ENCODE measurements around the gene MYO3B. TPM values are rescaled to one million over a fixed set of nuclear protein-coding genes. Genes with fewer than 3 reads are reported as not detected.

MYO3B gene
- total and polyA plus RNA-seq, 4 donors, result 0.50 to 0.61 (median 0.53) TPM

DNA sequence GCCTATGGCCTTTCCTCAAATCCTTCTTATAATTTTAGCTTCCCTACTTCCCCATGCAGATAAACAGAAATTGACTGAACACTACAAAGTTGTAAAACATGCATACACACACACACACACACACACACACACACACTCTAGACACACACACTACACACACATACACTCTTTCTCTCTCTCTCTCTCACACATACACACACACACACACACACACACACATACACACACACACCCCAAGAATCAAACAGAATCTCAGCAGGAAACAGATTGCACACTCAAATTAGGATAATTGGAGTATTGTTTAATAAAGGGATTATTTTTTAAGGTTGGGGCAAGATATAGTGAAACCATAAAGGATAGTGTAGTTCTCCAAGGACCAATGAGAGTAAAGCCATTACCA lies 385.0 kb downstream of the MYO3B start:
- DNase-seq (ENCODE audit: low read depth in 4 of 6, low spot score in 6 of 6), result no peak
- no peaks in the 10 kb centered on the region for H3K4me1 ChIP-seq (ENCODE audit: control insufficient read depth, insufficient read depth, low read length)
- no peak overlapping the region for H3K4me3 ChIP-seq (ENCODE audit: low read depth, low read length)
- H3K9me3 ChIP-seq (ENCODE audit: control insufficient read depth, insufficient read depth, low read length), result no peaks in the 10 kb centered on the region
- no peaks in the 10 kb centered on the region for H3K36me3 ChIP-seq (ENCODE audit: control insufficient read depth, insufficient read depth, low read length)
- H3K27me3 ChIP-seq (ENCODE audit: control insufficient read depth, insufficient read depth, low read length), result no peaks in the 10 kb centered on the region
- H3K27ac ChIP-seq (ENCODE audit: low read depth, low read length), result no peak overlapping the region

DNA sequence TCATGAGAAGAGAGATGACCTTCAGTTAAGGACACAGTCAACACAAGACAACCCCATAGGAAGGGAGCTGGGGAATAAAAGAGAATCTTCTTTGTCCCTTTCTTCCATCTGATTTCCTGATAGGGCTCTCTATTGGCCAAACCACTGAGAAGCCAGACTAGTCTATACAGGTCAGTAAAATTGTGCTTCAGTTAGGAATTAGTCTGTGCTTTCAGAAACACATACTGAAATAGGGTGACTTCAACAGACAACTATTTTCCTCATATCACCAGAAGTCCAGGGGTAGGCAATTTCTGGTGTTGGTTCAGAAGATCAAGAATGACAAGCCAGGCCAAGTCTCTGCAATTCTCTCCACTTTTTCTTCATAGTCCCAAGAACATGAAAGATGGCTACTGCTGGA lies 385.5 kb downstream of the MYO3B start:
- Histone ChIP-seq H3K27ac (ENCODE audit: low read depth, low read length) (no peak overlapping the region), H3K4me3 (ENCODE audit: low read depth, low read length) (no peak overlapping the region), H3K9me3 (ENCODE audit: control insufficient read depth, insufficient read depth, low read length) (no peaks in the 10 kb centered on the region), H3K4me1 (ENCODE audit: control insufficient read depth, insufficient read depth, low read length) (no peaks in the 10 kb centered on the region), H3K36me3 (ENCODE audit: control insufficient read depth, insufficient read depth, low read length) (no peaks in the 10 kb centered on the region), H3K27me3 (ENCODE audit: control insufficient read depth, insufficient read depth, low read length) (no peaks in the 10 kb centered on the region)
- no peak for DNase-seq (ENCODE audit: low read depth in 4 of 6, low spot score in 6 of 6)

DNA sequence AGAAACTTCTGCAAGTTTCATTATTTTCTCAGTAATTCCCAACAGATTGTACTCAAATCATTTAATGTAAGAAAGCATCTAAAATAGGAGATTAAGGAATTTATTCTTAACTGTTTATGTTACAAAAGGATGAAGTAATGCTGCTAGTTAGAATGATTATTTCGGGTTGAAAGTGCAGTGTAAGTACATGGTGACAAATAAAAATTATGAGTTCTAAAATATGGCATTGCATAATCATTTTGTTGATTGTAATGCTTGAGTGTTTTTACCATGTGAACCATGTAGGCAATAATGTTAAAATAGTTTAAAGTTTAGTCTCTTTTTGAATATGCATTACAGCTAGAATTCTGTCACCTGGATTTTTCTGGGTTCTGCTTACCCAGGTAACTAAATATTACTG lies 388.2 kb downstream of the MYO3B start:
- Histone ChIP-seq H3K27ac (ENCODE audit: low read depth, low read length) (no peak overlapping the region), H3K27me3 (ENCODE audit: control insufficient read depth, insufficient read depth, low read length) (no peaks in the 10 kb centered on the region), H3K36me3 (ENCODE audit: control insufficient read depth, insufficient read depth, low read length) (no peaks in the 10 kb centered on the region), H3K9me3 (ENCODE audit: control insufficient read depth, insufficient read depth, low read length) (no peaks in the 10 kb centered on the region), H3K4me3 (ENCODE audit: low read depth, low read length) (no peak overlapping the region), H3K4me1 (ENCODE audit: control insufficient read depth, insufficient read depth, low read length) (no peaks in the 10 kb centered on the region)
- WGBS (ENCODE audit: insufficient coverage), result 86% methylated on average over 1 of the region's 1 CpG
- DNase-seq (ENCODE audit: low read depth in 4 of 6, low spot score in 6 of 6), result no peak

DNA sequence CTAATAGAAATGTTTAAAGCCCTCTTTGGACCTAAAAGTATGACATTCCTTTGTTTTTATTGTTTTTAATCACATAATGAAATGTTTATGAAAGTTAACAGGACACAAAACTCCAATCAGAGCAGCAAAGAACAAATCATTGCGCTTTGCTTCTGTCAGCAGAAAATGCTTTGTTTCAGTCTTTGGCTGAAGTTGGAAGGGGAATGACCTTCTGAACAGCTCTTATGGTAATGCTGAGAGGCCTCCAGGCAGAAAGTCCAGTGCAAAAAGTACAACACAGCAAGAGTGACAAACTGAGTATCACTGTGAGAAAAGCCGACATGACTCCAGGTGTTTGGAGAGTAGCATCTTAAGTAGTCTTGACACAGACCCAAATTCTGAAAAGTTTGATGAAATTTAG lies 389.5 kb downstream of the MYO3B start:
- Histone ChIP-seq H3K9me3 (ENCODE audit: control insufficient read depth, insufficient read depth, low read length) (no peaks in the 10 kb centered on the region), H3K27me3 (ENCODE audit: control insufficient read depth, insufficient read depth, low read length) (no peaks in the 10 kb centered on the region), H3K36me3 (ENCODE audit: control insufficient read depth, insufficient read depth, low read length) (no peaks in the 10 kb centered on the region), H3K4me3 (ENCODE audit: low read depth, low read length) (no peak overlapping the region), H3K4me1 (ENCODE audit: control insufficient read depth, insufficient read depth, low read length) (no peaks in the 10 kb centered on the region), H3K27ac (ENCODE audit: low read depth, low read length) (no peak overlapping the region)
- DNase-seq (ENCODE audit: low read depth in 4 of 6, low spot score in 6 of 6), result no peak
- no CpG with 5 or more reads among the region's 2 CpGs for WGBS (ENCODE audit: insufficient coverage)

DNA sequence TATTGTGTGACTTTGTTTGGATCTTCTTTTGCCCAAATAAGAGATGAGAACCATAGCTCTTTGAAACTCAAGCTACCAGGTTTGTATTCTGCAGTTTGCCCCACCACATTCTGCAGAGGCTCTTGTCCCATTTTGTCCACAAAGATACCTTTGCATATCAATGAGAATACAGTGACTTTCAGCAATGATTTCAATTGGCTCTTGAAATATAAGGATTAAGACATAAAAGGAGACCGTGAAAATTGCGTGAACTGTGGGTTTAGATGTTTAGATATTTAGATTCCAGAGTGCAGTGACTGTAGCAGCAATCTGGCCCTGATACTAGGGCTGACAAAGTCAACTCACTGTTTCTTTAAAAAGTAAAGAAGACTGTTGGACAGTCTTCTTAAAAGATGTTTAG lies 390.6 kb downstream of the MYO3B start:
- DNase-seq (ENCODE audit: low read depth in 4 of 6, low spot score in 6 of 6), result no peak
- 71% methylated on average over 2 of the region's 2 CpGs for WGBS (ENCODE audit: insufficient coverage)
- H3K4me3 ChIP-seq (ENCODE audit: low read depth, low read length), result no peak overlapping the region
- H3K36me3 ChIP-seq (ENCODE audit: control insufficient read depth, insufficient read depth, low read length), result no peaks in the 10 kb centered on the region
- no peaks in the 10 kb centered on the region for H3K9me3 ChIP-seq (ENCODE audit: control insufficient read depth, insufficient read depth, low read length)
- no peaks in the 10 kb centered on the region for H3K4me1 ChIP-seq (ENCODE audit: control insufficient read depth, insufficient read depth, low read length)
- no peaks in the 10 kb centered on the region for H3K27me3 ChIP-seq (ENCODE audit: control insufficient read depth, insufficient read depth, low read length)
- H3K27ac ChIP-seq (ENCODE audit: low read depth, low read length), result no peak overlapping the region

DNA sequence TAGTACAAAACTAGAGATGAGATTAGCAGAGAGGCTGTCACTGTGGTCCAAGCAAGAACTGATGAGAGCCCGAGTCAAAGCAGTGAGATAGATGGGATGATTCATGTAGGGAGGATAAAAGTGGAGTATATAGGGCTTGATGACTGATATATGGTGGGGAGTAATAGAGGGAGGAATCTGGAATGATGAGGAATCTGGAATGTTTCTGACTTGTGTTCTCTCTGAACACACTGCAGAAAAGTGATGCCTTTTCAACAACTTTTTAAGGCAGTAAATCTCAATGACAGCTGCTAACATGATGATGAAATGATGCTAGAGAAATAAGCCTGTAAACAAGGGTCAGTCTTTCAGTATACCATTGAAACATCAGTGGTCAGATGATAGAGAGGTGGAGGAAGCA lies 393.7 kb downstream of the MYO3B start:
- Histone ChIP-seq H3K4me1 (ENCODE audit: control insufficient read depth, insufficient read depth, low read length) (no peaks in the 10 kb centered on the region), H3K27me3 (ENCODE audit: control insufficient read depth, insufficient read depth, low read length) (no peaks in the 10 kb centered on the region), H3K36me3 (ENCODE audit: control insufficient read depth, insufficient read depth, low read length) (no peaks in the 10 kb centered on the region), H3K27ac (ENCODE audit: low read depth, low read length) (no peak overlapping the region), H3K4me3 (ENCODE audit: low read depth, low read length) (no peak overlapping the region), H3K9me3 (ENCODE audit: control insufficient read depth, insufficient read depth, low read length) (no peaks in the 10 kb centered on the region)
- 94% methylated on average over 1 of the region's 1 CpG for WGBS (ENCODE audit: insufficient coverage)
- DNase-seq (ENCODE audit: low read depth in 4 of 6, low spot score in 6 of 6), result no peak

DNA sequence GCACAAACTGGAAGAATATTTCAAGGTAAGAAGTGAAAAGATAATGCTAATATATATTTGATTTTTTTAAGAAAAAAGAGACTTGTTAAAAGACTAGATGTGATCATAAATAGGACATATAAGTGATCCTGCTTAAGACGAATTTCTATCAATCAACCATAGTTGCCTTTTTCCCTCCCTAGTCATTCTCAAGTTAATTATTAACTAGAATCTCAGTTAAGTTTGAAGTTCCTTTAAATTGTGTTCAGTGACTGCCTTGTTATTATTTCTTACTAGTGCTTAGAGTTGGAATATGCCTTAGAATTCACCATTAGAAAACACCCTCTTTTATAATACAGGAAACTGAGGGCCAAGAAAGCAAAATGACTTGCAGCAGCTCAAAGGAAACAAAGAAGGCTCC lies 395.7 kb downstream of the MYO3B start:
- Histone ChIP-seq H3K27ac (ENCODE audit: low read depth, low read length) (no peak overlapping the region), H3K4me1 (ENCODE audit: control insufficient read depth, insufficient read depth, low read length) (no peaks in the 10 kb centered on the region), H3K36me3 (ENCODE audit: control insufficient read depth, insufficient read depth, low read length) (no peaks in the 10 kb centered on the region), H3K27me3 (ENCODE audit: control insufficient read depth, insufficient read depth, low read length) (no peaks in the 10 kb centered on the region), H3K4me3 (ENCODE audit: low read depth, low read length) (no peak overlapping the region), H3K9me3 (ENCODE audit: control insufficient read depth, insufficient read depth, low read length) (no peaks in the 10 kb centered on the region)
- no CpG with 5 or more reads among the region's 1 CpG for WGBS (ENCODE audit: insufficient coverage)
- DNase-seq (ENCODE audit: low read depth in 4 of 6, low spot score in 6 of 6), result no peak

DNA sequence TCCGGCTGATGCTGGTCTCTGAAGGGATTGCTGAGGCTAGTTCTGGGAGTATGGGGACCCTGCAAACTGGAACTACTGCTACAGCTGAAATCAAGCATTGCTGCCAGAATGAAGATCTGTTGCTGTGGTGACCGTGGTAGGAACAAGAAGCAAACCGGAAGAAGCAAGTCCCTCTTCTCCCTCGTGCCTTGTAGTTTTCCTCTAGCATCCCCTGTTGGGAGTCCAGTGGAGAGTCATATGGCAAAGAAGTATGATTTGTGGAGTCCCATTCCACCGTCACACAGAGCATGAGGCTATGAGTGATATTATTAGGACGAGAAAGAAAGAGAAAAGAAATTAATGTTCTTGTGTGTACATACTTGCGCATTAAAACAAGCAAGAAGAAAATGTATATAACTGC lies 398.3 kb downstream of the MYO3B start:
- no peaks in the 10 kb centered on the region for H3K27me3 ChIP-seq (ENCODE audit: control insufficient read depth, insufficient read depth, low read length)
- WGBS (ENCODE audit: insufficient coverage), result 86% methylated on average over 1 of the region's 7 CpGs
- no peak for DNase-seq (ENCODE audit: low read depth in 4 of 6, low spot score in 6 of 6)
- no peak overlapping the region for H3K27ac ChIP-seq (ENCODE audit: low read depth, low read length)
- no peaks in the 10 kb centered on the region for H3K9me3 ChIP-seq (ENCODE audit: control insufficient read depth, insufficient read depth, low read length)
- H3K36me3 ChIP-seq (ENCODE audit: control insufficient read depth, insufficient read depth, low read length), result no peaks in the 10 kb centered on the region
- no peak overlapping the region for H3K4me3 ChIP-seq (ENCODE audit: low read depth, low read length)
- H3K4me1 ChIP-seq (ENCODE audit: control insufficient read depth, insufficient read depth, low read length), result peaks cover 3% of the 10 kb centered on the region

DNA sequence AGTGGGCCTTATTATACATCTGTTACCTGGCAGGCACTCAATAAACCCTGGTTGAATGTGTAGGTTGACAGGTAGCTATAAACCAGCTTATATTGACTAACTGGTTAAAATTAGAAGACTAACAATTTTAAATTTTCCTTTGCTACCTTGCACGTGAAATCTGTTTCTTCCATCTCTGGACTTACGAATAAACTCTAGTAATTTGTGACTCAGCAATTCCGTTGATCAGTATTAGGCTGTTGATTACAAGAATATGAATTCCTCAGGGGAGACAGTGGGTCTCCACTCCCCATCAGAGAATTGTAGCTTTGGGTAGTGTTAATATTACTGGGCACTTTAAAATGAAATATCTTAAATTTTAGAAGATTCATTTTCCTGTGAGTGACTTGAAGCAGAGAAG lies 399.4 kb downstream of the MYO3B start:
- no peak for DNase-seq (ENCODE audit: low read depth in 4 of 6, low spot score in 6 of 6)
- Histone ChIP-seq H3K4me1 (ENCODE audit: control insufficient read depth, insufficient read depth, low read length) (peaks cover 6% of the 10 kb centered on the region), H3K4me3 (ENCODE audit: low read depth, low read length) (no peak overlapping the region), H3K27me3 (ENCODE audit: control insufficient read depth, insufficient read depth, low read length) (no peaks in the 10 kb centered on the region), H3K9me3 (ENCODE audit: control insufficient read depth, insufficient read depth, low read length) (no peaks in the 10 kb centered on the region), H3K27ac (ENCODE audit: low read depth, low read length) (no peak overlapping the region), H3K36me3 (ENCODE audit: control insufficient read depth, insufficient read depth, low read length) (no peaks in the 10 kb centered on the region)
- WGBS (ENCODE audit: insufficient coverage), result no CpG with 5 or more reads among the region's 3 CpGs

DNA sequence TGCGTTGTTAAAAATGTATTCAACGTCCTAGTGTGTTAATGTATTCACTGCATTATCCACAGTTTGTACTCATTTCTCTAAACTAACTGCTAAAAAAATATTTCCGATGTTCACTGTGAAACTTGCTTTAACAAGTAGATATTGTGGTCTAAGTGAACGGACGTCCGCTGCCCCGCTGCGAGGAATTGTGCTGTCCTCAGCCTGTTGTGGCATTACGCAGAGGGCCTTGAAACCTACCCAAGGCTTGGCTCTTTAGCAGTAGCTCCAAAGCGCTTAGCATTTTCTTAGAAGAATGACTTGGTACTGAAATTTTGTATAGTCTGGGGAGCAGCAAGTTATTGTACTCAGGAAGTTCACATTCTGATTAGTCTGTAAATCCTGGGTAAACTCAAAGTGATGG lies 400.7 kb downstream of the MYO3B start:
- 89% methylated on average over 7 of the region's 10 CpGs for WGBS (ENCODE audit: insufficient coverage)
- Histone ChIP-seq H3K4me1 (ENCODE audit: control insufficient read depth, insufficient read depth, low read length) (peaks cover 7% of the 10 kb centered on the region), H3K4me3 (ENCODE audit: low read depth, low read length) (no peak overlapping the region), H3K27me3 (ENCODE audit: control insufficient read depth, insufficient read depth, low read length) (no peaks in the 10 kb centered on the region), H3K9me3 (ENCODE audit: control insufficient read depth, insufficient read depth, low read length) (no peaks in the 10 kb centered on the region), H3K36me3 (ENCODE audit: control insufficient read depth, insufficient read depth, low read length) (no peaks in the 10 kb centered on the region), H3K27ac (ENCODE audit: low read depth, low read length) (no peak overlapping the region)
- peak in 1 of 6 donors; percentile 57 for DNase-seq (ENCODE audit: low read depth in 4 of 6, low spot score in 6 of 6)

DNA sequence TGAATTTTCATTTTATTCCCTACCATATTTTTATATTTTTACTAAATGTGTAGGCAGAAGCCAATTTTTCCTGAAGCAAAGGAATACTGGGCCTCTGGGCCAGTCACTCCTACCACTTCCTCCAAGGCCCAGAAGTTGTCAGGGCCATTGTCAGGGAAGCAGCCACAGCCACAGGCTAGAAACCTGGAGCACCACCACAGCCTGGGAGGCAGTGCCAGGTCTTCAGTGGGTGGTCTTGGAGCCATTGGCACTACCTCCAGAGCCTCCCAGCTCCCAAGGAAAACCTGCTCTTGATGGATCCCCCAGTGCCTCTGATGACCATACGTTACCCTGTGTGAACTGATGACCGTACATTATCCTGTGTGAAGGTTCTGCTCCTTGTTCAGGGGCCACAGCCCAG lies 401.6 kb downstream of the MYO3B start:
- 50% methylated on average over 2 of the region's 2 CpGs for WGBS (ENCODE audit: insufficient coverage)
- Histone ChIP-seq H3K27me3 (ENCODE audit: control insufficient read depth, insufficient read depth, low read length) (no peaks in the 10 kb centered on the region), H3K9me3 (ENCODE audit: control insufficient read depth, insufficient read depth, low read length) (no peaks in the 10 kb centered on the region), H3K27ac (ENCODE audit: low read depth, low read length) (no peak overlapping the region), H3K4me1 (ENCODE audit: control insufficient read depth, insufficient read depth, low read length) (peaks cover 7% of the 10 kb centered on the region), H3K36me3 (ENCODE audit: control insufficient read depth, insufficient read depth, low read length) (no peaks in the 10 kb centered on the region), H3K4me3 (ENCODE audit: low read depth, low read length) (no peak overlapping the region)
- peak in 1 of 6 donors; percentile 51 for DNase-seq (ENCODE audit: low read depth in 4 of 6, low spot score in 6 of 6)
